HL-60 (cell line): ENCODE data around the gene DNLZ.

ENCODE experiments used
- DNase-seq, 2 experiments: peaks; one replicate each; pipeline ENCODE4 v3.0.0-alpha.2; 2010 to 2020; ENCODE audit warnings: low read depth in 1 of 2, low spot score in 1 of 2
- H3K27ac ChIP-seq: fragments of 250-450 bp; sonication (Bioruptor Pico); replicated peaks from 2 replicates; pipeline ENCODE4 v1.5.1; 2020; ENCODE audit warnings: mild to moderate bottlenecking, moderate library complexity
- H3K27me3 ChIP-seq: fragments of 250-450 bp; sonication (Bioruptor Pico); 2 replicates; pipeline ENCODE4 v1.5.1; 2021; ENCODE audit warnings: mild to moderate bottlenecking, moderate library complexity; ENCODE audit not compliant: insufficient read depth, poor library complexity, severe bottlenecking
- H3K4me3 ChIP-seq: replicated peaks from 2 replicates; pipeline ENCODE4 v1.5.1; 2011; ENCODE audit warnings: mild to moderate bottlenecking, control low read depth, low read length; ENCODE audit not compliant: insufficient read depth
- GABPA ChIP-seq: IDR thresholded peaks from 2 replicates; pipeline ENCODE4 v1.6.1; 2012; ENCODE audit warnings: low read depth
- POLR2AphosphoS5 ChIP-seq: IDR thresholded peaks from 2 replicates; pipeline ENCODE4 v1.6.1; 2012; ENCODE audit warnings: low read depth
- SPI1 ChIP-seq: IDR thresholded peaks from 2 replicates; pipeline ENCODE4 v1.6.1; 2012; ENCODE audit warnings: low read depth, mild to moderate bottlenecking, borderline replicate concordance
- TF ChIP-seq, protein P1 (sequence below): IDR thresholded peaks from 2 replicates; pipeline ENCODE4 v1.6.1; 2012; ENCODE audit warnings: low read depth; ENCODE audit not compliant: insufficient replicate concordance
- TF ChIP-seq, protein P2 (sequence below): IDR thresholded peaks from one replicate; pipeline ENCODE4 v1.5.1; 2011; ENCODE audit warnings: low read length, control low read depth, inconsistent platforms; ENCODE audit not compliant: insufficient read depth

The DNLZ gene

DNA sequence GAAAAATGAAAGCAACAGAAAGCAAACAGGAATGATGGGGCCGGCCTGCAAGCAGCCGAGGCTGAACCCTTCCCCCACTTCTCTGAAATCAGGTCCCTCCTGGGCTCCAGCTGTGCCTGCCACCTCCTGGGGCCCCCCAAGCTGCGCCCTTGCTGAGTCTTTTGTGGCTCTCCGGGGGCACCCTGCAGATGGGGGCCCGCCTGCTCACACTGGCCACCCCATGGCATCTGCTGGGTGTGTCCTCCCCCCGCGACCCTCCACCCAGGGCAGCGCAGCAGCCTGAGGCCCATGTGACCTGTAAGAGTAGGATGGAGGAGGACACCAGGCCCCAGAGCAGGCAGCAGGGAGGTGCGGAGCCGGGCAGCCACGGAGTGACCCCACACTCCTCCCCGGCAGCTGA is 30.5 kb downstream of the DNLZ start:
- H3K4me3 ChIP-seq = no peak overlapping the region
- DNase-seq = no peak
- H3K27ac ChIP-seq = no peak overlapping the region
- TF ChIP-seq POLR2AphosphoS5 = no peak
- TF ChIP-seq, protein P1, sequence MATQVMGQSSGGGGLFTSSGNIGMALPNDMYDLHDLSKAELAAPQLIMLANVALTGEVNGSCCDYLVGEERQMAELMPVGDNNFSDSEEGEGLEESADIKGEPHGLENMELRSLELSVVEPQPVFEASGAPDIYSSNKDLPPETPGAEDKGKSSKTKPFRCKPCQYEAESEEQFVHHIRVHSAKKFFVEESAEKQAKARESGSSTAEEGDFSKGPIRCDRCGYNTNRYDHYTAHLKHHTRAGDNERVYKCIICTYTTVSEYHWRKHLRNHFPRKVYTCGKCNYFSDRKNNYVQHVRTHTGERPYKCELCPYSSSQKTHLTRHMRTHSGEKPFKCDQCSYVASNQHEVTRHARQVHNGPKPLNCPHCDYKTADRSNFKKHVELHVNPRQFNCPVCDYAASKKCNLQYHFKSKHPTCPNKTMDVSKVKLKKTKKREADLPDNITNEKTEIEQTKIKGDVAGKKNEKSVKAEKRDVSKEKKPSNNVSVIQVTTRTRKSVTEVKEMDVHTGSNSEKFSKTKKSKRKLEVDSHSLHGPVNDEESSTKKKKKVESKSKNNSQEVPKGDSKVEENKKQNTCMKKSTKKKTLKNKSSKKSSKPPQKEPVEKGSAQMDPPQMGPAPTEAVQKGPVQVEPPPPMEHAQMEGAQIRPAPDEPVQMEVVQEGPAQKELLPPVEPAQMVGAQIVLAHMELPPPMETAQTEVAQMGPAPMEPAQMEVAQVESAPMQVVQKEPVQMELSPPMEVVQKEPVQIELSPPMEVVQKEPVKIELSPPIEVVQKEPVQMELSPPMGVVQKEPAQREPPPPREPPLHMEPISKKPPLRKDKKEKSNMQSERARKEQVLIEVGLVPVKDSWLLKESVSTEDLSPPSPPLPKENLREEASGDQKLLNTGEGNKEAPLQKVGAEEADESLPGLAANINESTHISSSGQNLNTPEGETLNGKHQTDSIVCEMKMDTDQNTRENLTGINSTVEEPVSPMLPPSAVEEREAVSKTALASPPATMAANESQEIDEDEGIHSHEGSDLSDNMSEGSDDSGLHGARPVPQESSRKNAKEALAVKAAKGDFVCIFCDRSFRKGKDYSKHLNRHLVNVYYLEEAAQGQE = no peak
- TF ChIP-seq SPI1 = no peak
- TF ChIP-seq, protein P2, sequence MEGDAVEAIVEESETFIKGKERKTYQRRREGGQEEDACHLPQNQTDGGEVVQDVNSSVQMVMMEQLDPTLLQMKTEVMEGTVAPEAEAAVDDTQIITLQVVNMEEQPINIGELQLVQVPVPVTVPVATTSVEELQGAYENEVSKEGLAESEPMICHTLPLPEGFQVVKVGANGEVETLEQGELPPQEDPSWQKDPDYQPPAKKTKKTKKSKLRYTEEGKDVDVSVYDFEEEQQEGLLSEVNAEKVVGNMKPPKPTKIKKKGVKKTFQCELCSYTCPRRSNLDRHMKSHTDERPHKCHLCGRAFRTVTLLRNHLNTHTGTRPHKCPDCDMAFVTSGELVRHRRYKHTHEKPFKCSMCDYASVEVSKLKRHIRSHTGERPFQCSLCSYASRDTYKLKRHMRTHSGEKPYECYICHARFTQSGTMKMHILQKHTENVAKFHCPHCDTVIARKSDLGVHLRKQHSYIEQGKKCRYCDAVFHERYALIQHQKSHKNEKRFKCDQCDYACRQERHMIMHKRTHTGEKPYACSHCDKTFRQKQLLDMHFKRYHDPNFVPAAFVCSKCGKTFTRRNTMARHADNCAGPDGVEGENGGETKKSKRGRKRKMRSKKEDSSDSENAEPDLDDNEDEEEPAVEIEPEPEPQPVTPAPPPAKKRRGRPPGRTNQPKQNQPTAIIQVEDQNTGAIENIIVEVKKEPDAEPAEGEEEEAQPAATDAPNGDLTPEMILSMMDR = no peak
- no peak for TF ChIP-seq GABPA
- peaks cover 5% of the 10 kb centered on the region for H3K27me3 ChIP-seq

DNA sequence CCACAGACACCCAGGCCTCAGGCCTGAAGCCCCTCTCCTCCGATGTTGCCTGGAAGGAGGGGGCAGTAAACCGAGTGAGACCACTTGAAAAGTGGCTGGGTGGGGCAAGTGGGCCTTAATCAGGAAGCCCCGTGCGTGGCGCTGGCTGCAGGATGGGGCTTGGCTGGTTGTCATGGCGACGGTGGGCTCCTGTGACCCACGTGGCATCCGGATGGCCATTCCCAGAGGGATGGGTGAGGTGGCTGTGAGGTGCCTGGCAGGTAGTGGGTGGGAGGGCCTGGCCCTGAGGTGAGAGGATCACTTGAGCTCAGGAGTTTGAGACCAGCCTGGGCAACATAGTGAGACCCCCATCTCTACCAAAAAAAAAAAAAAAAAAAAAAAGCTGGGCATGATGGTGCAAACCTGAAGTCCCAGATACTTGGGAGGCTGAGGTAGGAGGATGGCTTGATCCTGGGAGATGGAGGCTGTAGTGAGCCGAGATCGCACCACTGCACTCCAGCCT is 31.0 kb downstream of the DNLZ start:
- H3K27ac ChIP-seq = no peak overlapping the region
- no peak overlapping the region for H3K4me3 ChIP-seq
- TF ChIP-seq SPI1 = no peak
- TF ChIP-seq POLR2AphosphoS5 = no peak
- no peak for TF ChIP-seq GABPA
- TF ChIP-seq, protein P1 = no peak
- TF ChIP-seq, protein P2 = no peak
- H3K27me3 ChIP-seq = peaks cover 5% of the 10 kb centered on the region
- DNase-seq = no peak

DNA sequence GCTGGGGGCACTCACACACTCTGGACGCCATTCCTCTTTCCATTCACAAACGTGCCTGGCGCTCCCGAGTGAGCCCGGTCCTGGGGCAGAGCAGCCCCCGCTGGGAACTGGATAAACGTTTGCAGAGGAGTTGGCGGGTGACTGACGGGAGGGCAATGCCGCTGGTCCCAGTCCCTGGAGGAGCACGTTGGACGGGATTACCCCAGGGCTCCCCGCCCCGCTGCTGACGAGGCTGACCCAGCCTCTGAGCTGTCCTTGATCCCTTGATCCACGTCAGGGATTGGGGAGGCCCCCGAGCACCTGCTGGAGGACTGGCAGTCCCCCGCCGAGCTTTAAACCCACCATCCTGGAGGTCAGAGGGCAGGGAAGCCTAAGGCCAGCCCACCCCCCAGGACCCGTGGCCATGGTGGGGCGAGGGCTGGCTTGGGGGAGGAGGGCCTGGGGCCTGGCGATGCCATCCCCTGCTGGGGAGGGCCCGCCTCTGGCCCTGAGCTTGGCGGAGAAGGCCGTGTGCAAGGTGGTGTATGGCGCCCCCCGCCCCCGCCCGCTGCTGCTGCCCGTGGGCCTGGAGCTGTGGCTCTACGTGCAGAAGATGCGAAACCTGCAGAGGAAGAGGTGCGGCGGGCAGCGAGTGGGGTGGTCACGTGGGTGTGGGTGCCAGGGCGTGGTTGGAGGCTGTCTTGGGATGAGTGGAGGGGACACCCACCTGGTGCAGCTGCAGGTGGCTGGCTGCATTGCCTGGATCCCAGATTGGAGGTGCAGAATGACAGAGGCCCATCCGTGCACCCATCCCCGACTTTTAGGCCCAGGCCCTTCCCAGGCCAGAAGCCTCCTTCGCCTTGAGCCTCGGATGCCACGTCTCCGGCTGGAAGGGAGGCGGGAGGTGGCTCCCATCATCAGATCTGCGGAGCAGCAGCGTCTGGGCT is 31.7 kb downstream of the DNLZ start:
- Histone ChIP-seq H3K27me3 (peaks cover 7% of the 10 kb centered on the region), H3K27ac (no peak overlapping the region), H3K4me3 (no peak overlapping the region)
- TF ChIP-seq, protein P2 = no peak
- TF ChIP-seq, protein P1 = no peak
- TF ChIP-seq GABPA (no peak), SPI1 (no peak), POLR2AphosphoS5 (no peak)
- DNase-seq = no peak
